ENCODE results near the gene SOX5. TPM values are rescaled to one million over a fixed set of nuclear protein-coding genes. Genes with fewer than 3 reads are reported as not detected.
A peak's percentile ranks its signal among the peaks of the same experiment; 100 is the strongest.

SOX5 gene
- polyA plus RNA-seq, 4 donors: 6.7 to 8.3 (median 7.2) TPM

- DNase-seq (ENCODE audit: low read depth in 4 of 4, low spot score in 3 of 4): no peak
These were observed 320.7 kb downstream of the SOX5 start for GRCh38 chr12:23628806-23629205.

- no peak for DNase-seq (ENCODE audit: low read depth in 4 of 4, low spot score in 3 of 4)
These were observed 322.7 kb downstream of the SOX5 start for GRCh38 chr12:23626791-23627190.

GRCh38 chr12:23621900-23622299, 327.6 kb downstream of the SOX5 start:
- DNase-seq (ENCODE audit: low read depth in 4 of 4, low spot score in 3 of 4): peak in 3 of 4 donors; percentile 13 to 34 (median 16)

- no peak for DNase-seq (ENCODE audit: low read depth in 4 of 4, low spot score in 3 of 4)
These were observed 330.8 kb downstream of the SOX5 start for GRCh38 chr12:23618718-23619117.

GRCh38 chr12:23617749-23618148, 331.7 kb downstream of the SOX5 start:
- DNase-seq (ENCODE audit: low read depth in 4 of 4, low spot score in 3 of 4): no peak

GRCh38 chr12:23614280-23614679, 335.2 kb downstream of the SOX5 start:
- DNase-seq (ENCODE audit: low read depth in 4 of 4, low spot score in 3 of 4): no peak

- no peak for DNase-seq (ENCODE audit: low read depth in 4 of 4, low spot score in 3 of 4)
These were observed 338.1 kb downstream of the SOX5 start for GRCh38 chr12:23611320-23611719.

- DNase-seq (ENCODE audit: low read depth in 4 of 4, low spot score in 3 of 4): no peak
These were observed 348.6 kb downstream of the SOX5 start for GRCh38 chr12:23600919-23601318.

- DNase-seq (ENCODE audit: low read depth in 4 of 4, low spot score in 3 of 4): no peak
These were observed 352.9 kb downstream of the SOX5 start for GRCh38 chr12:23596568-23596967.

- DNase-seq (ENCODE audit: low read depth in 4 of 4, low spot score in 3 of 4): no peak
These were observed 361.5 kb downstream of the SOX5 start for GRCh38 chr12:23587833-23588559.

GRCh38 chr12:23585782-23586163, 363.7 kb downstream of the SOX5 start:
- DNase-seq (ENCODE audit: low read depth in 4 of 4, low spot score in 3 of 4): no peak

- DNase-seq (ENCODE audit: low read depth in 4 of 4, low spot score in 3 of 4): no peak
These were observed 364.2 kb downstream of the SOX5 start for GRCh38 chr12:23585156-23585781.

- no peak for DNase-seq (ENCODE audit: low read depth in 4 of 4, low spot score in 3 of 4)
These were observed 367.6 kb downstream of the SOX5 start for GRCh38 chr12:23581913-23582312.

GRCh38 chr12:23579257-23579656, 370.2 kb downstream of the SOX5 start:
- DNase-seq (ENCODE audit: low read depth in 4 of 4, low spot score in 3 of 4): no peak

GRCh38 chr12:23576372-23576771, 373.1 kb downstream of the SOX5 start:
- DNase-seq (ENCODE audit: low read depth in 4 of 4, low spot score in 3 of 4): no peak

GRCh38 chr12:23569356-23569755, 380.1 kb downstream of the SOX5 start:
- DNase-seq (ENCODE audit: low read depth in 4 of 4, low spot score in 3 of 4): no peak

- DNase-seq (ENCODE audit: low read depth in 4 of 4, low spot score in 3 of 4): no peak
These were observed 383.3 kb downstream of the SOX5 start for GRCh38 chr12:23566133-23566532.

- peak in 1 of 4 donors; percentile 20 for DNase-seq (ENCODE audit: low read depth in 4 of 4, low spot score in 3 of 4)
These were observed 384.9 kb downstream of the SOX5 start for GRCh38 chr12:23564451-23565152.

GRCh38 chr12:23561364-23562345, 387.8 kb downstream of the SOX5 start:
- no peak for DNase-seq (ENCODE audit: low read depth in 4 of 4, low spot score in 3 of 4)

- no peak for DNase-seq (ENCODE audit: low read depth in 4 of 4, low spot score in 3 of 4)
These were observed 388.9 kb downstream of the SOX5 start for GRCh38 chr12:23560611-23561010.
